Measurements from ENCODE around the gene ITGBL1. TPM values are rescaled to one million over a fixed set of nuclear protein-coding genes. Genes with fewer than 3 reads are reported as not detected.

Gene ITGBL1
- polyA plus RNA-seq, 4 donors: 0.06 to 0.73 TPM; not detected in 2

GRCh38 chr13:101545521-101545920 is 93.0 kb downstream of the ITGBL1 start:
- H3K36me3 ChIP-seq (ENCODE audit: control insufficient read depth in 3 of 3, insufficient read depth in 2 of 3, low read depth in 1 of 3, low read length in 3 of 3): no peaks in the 10 kb centered on the region
- H3K4me3 ChIP-seq (ENCODE audit: low read depth in 1 of 3, low read length in 3 of 3): no peak overlapping the region
- H3K27ac ChIP-seq (ENCODE audit: low read depth in 1 of 3, low read length in 2 of 3): no peak overlapping the region
- H3K4me1 ChIP-seq (ENCODE audit: control insufficient read depth in 3 of 3, insufficient read depth in 2 of 3, low read depth in 1 of 3, low read length in 2 of 3): no peaks in the 10 kb centered on the region
- DNase-seq (no peak), FAIRE-seq (no peak)
- no peaks in the 10 kb centered on the region for H3K27me3 ChIP-seq (ENCODE audit: control insufficient read depth in 3 of 3, insufficient read depth in 3 of 3, low read length in 3 of 3)
- H3K9me3 ChIP-seq (ENCODE audit: control insufficient read depth in 2 of 2, insufficient read depth in 1 of 2, low read depth in 1 of 2, low read length in 1 of 2): no peaks in the 10 kb centered on the region
- WGBS, 3 donors: 31 to 64% (median 57%) methylated on average over 1 of the region's 1 CpG

GRCh38 chr13:101552286-101552685 is 99.8 kb downstream of the ITGBL1 start:
- Histone ChIP-seq H3K4me1 (ENCODE audit: control insufficient read depth in 3 of 3, insufficient read depth in 2 of 3, low read depth in 1 of 3, low read length in 2 of 3) (no peaks in the 10 kb centered on the region), H3K36me3 (ENCODE audit: control insufficient read depth in 3 of 3, insufficient read depth in 2 of 3, low read depth in 1 of 3, low read length in 3 of 3) (no peaks in the 10 kb centered on the region), H3K27ac (ENCODE audit: low read depth in 1 of 3, low read length in 2 of 3) (no peak overlapping the region), H3K9me3 (ENCODE audit: control insufficient read depth in 2 of 2, insufficient read depth in 1 of 2, low read depth in 1 of 2, low read length in 1 of 2) (no peaks in the 10 kb centered on the region), H3K4me3 (ENCODE audit: low read depth in 1 of 3, low read length in 3 of 3) (no peak overlapping the region), H3K27me3 (ENCODE audit: control insufficient read depth in 3 of 3, insufficient read depth in 3 of 3, low read length in 3 of 3) (no peaks in the 10 kb centered on the region)
- 51 to 53% (median 51%) methylated on average over 1 of the region's 1 CpG for WGBS, 3 donors
- no peak for FAIRE-seq
- DNase-seq: no peak

GRCh38 chr13:101552786-101553185 is 100.3 kb downstream of the ITGBL1 start:
- no peak for FAIRE-seq
- Histone ChIP-seq H3K4me3 (ENCODE audit: low read depth in 1 of 3, low read length in 3 of 3) (no peak overlapping the region), H3K27ac (ENCODE audit: low read depth in 1 of 3, low read length in 2 of 3) (no peak overlapping the region)

GRCh38 chr13:101554420-101555125 is 102.1 kb downstream of the ITGBL1 start:
- H3K27me3 ChIP-seq (ENCODE audit: control insufficient read depth in 3 of 3, insufficient read depth in 3 of 3, low read length in 3 of 3): no peaks in the 10 kb centered on the region
- DNase-seq (no peak), FAIRE-seq (no peak)
- H3K4me3 ChIP-seq (ENCODE audit: low read depth in 1 of 3, low read length in 3 of 3): no peak overlapping the region
- no peaks in the 10 kb centered on the region for H3K36me3 ChIP-seq (ENCODE audit: control insufficient read depth in 3 of 3, insufficient read depth in 2 of 3, low read depth in 1 of 3, low read length in 3 of 3)
- H3K4me1 ChIP-seq (ENCODE audit: control insufficient read depth in 3 of 3, insufficient read depth in 2 of 3, low read depth in 1 of 3, low read length in 2 of 3): no peaks in the 10 kb centered on the region
- no peak overlapping the region for H3K27ac ChIP-seq (ENCODE audit: low read depth in 1 of 3, low read length in 2 of 3)
- no peaks in the 10 kb centered on the region for H3K9me3 ChIP-seq (ENCODE audit: control insufficient read depth in 2 of 2, insufficient read depth in 1 of 2, low read depth in 1 of 2, low read length in 1 of 2)
- 83 to 91% (median 89%) methylated on average over 2 of the region's 2 CpGs for WGBS, 3 donors

More at GRCh38 chr13:101552786-101553185, 100.3 kb downstream of the ITGBL1 start:
- Histone ChIP-seq H3K36me3 (ENCODE audit: control insufficient read depth in 3 of 3, insufficient read depth in 2 of 3, low read depth in 1 of 3, low read length in 3 of 3) (no peaks in the 10 kb centered on the region), H3K27me3 (ENCODE audit: control insufficient read depth in 3 of 3, insufficient read depth in 3 of 3, low read length in 3 of 3) (no peaks in the 10 kb centered on the region), H3K9me3 (ENCODE audit: control insufficient read depth in 2 of 2, insufficient read depth in 1 of 2, low read depth in 1 of 2, low read length in 1 of 2) (no peaks in the 10 kb centered on the region), H3K4me1 (ENCODE audit: control insufficient read depth in 3 of 3, insufficient read depth in 2 of 3, low read depth in 1 of 3, low read length in 2 of 3) (no peaks in the 10 kb centered on the region)
- no peak for DNase-seq

- Histone ChIP-seq H3K4me3 (ENCODE audit: low read depth in 1 of 3, low read length in 3 of 3) (no peak overlapping the region), H3K9me3 (ENCODE audit: control insufficient read depth in 2 of 2, insufficient read depth in 1 of 2, low read depth in 1 of 2, low read length in 1 of 2) (no peaks in the 10 kb centered on the region), H3K27me3 (ENCODE audit: control insufficient read depth in 3 of 3, insufficient read depth in 3 of 3, low read length in 3 of 3) (no peaks in the 10 kb centered on the region), H3K4me1 (ENCODE audit: control insufficient read depth in 3 of 3, insufficient read depth in 2 of 3, low read depth in 1 of 3, low read length in 2 of 3) (no peaks in the 10 kb centered on the region), H3K27ac (ENCODE audit: low read depth in 1 of 3, low read length in 2 of 3) (no peak overlapping the region), H3K36me3 (ENCODE audit: control insufficient read depth in 3 of 3, insufficient read depth in 2 of 3, low read depth in 1 of 3, low read length in 3 of 3) (no peaks in the 10 kb centered on the region)
- DNase-seq (no peak), FAIRE-seq (no peak)
These were observed 103.1 kb downstream of the ITGBL1 start for GRCh38 chr13:101555610-101556009.

- no peak for FAIRE-seq
- H3K36me3 ChIP-seq (ENCODE audit: control insufficient read depth in 3 of 3, insufficient read depth in 2 of 3, low read depth in 1 of 3, low read length in 3 of 3): no peaks in the 10 kb centered on the region
- H3K4me1 ChIP-seq (ENCODE audit: control insufficient read depth in 3 of 3, insufficient read depth in 2 of 3, low read depth in 1 of 3, low read length in 2 of 3): no peaks in the 10 kb centered on the region
- no peak for DNase-seq
- H3K27ac ChIP-seq (ENCODE audit: low read depth in 1 of 3, low read length in 2 of 3): no peak overlapping the region
- 80 to 92% (median 89%) methylated on average over 3 of the region's 3 CpGs for WGBS, 3 donors
- no peaks in the 10 kb centered on the region for H3K27me3 ChIP-seq (ENCODE audit: control insufficient read depth in 3 of 3, insufficient read depth in 3 of 3, low read length in 3 of 3)
- no peak overlapping the region for H3K4me3 ChIP-seq (ENCODE audit: low read depth in 1 of 3, low read length in 3 of 3)
- no peaks in the 10 kb centered on the region for H3K9me3 ChIP-seq (ENCODE audit: control insufficient read depth in 2 of 2, insufficient read depth in 1 of 2, low read depth in 1 of 2, low read length in 1 of 2)
These were observed 104.2 kb downstream of the ITGBL1 start for GRCh38 chr13:101556676-101557123.

- no peak for FAIRE-seq
- H3K27me3 ChIP-seq (ENCODE audit: control insufficient read depth in 3 of 3, insufficient read depth in 3 of 3, low read length in 3 of 3): no peaks in the 10 kb centered on the region
- WGBS, 3 donors: 83 to 94% (median 91%) methylated on average over 1 of the region's 1 CpG
- H3K36me3 ChIP-seq (ENCODE audit: control insufficient read depth in 3 of 3, insufficient read depth in 2 of 3, low read depth in 1 of 3, low read length in 3 of 3): no peaks in the 10 kb centered on the region
- DNase-seq: no peak
- H3K27ac ChIP-seq (ENCODE audit: low read depth in 1 of 3, low read length in 2 of 3): no peak overlapping the region
- H3K4me3 ChIP-seq (ENCODE audit: low read depth in 1 of 3, low read length in 3 of 3): no peak overlapping the region
- H3K9me3 ChIP-seq (ENCODE audit: control insufficient read depth in 2 of 2, insufficient read depth in 1 of 2, low read depth in 1 of 2, low read length in 1 of 2): no peaks in the 10 kb centered on the region
- H3K4me1 ChIP-seq (ENCODE audit: control insufficient read depth in 3 of 3, insufficient read depth in 2 of 3, low read depth in 1 of 3, low read length in 2 of 3): no peaks in the 10 kb centered on the region
These were observed 112.8 kb downstream of the ITGBL1 start for GRCh38 chr13:101565317-101565716.

- DNase-seq (no peak), FAIRE-seq (no peak)
- WGBS, 3 donors: 71 to 80% (median 78%) methylated on average over 4 of the region's 4 CpGs
- no peaks in the 10 kb centered on the region for H3K4me1 ChIP-seq (ENCODE audit: control insufficient read depth in 3 of 3, insufficient read depth in 2 of 3, low read depth in 1 of 3, low read length in 2 of 3)
- H3K9me3 ChIP-seq (ENCODE audit: control insufficient read depth in 2 of 2, insufficient read depth in 1 of 2, low read depth in 1 of 2, low read length in 1 of 2): no peaks in the 10 kb centered on the region
- no peak overlapping the region for H3K4me3 ChIP-seq (ENCODE audit: low read depth in 1 of 3, low read length in 3 of 3)
- H3K36me3 ChIP-seq (ENCODE audit: control insufficient read depth in 3 of 3, insufficient read depth in 2 of 3, low read depth in 1 of 3, low read length in 3 of 3): no peaks in the 10 kb centered on the region
- no peak overlapping the region for H3K27ac ChIP-seq (ENCODE audit: low read depth in 1 of 3, low read length in 2 of 3)
- no peaks in the 10 kb centered on the region for H3K27me3 ChIP-seq (ENCODE audit: control insufficient read depth in 3 of 3, insufficient read depth in 3 of 3, low read length in 3 of 3)
These were observed 115.4 kb downstream of the ITGBL1 start for GRCh38 chr13:101567841-101568240.

GRCh38 chr13:101569807-101570206 is 117.3 kb downstream of the ITGBL1 start:
- 83 to 89% (median 89%) methylated on average over 1 of the region's 1 CpG for WGBS, 3 donors
- H3K27ac ChIP-seq (ENCODE audit: low read depth in 1 of 3, low read length in 2 of 3): no peak overlapping the region
- no peaks in the 10 kb centered on the region for H3K9me3 ChIP-seq (ENCODE audit: control insufficient read depth in 2 of 2, insufficient read depth in 1 of 2, low read depth in 1 of 2, low read length in 1 of 2)
- no peaks in the 10 kb centered on the region for H3K4me1 ChIP-seq (ENCODE audit: control insufficient read depth in 3 of 3, insufficient read depth in 2 of 3, low read depth in 1 of 3, low read length in 2 of 3)
- no peaks in the 10 kb centered on the region for H3K27me3 ChIP-seq (ENCODE audit: control insufficient read depth in 3 of 3, insufficient read depth in 3 of 3, low read length in 3 of 3)
- FAIRE-seq (no peak), DNase-seq (no peak)
- no peak overlapping the region for H3K4me3 ChIP-seq (ENCODE audit: low read depth in 1 of 3, low read length in 3 of 3)
- no peaks in the 10 kb centered on the region for H3K36me3 ChIP-seq (ENCODE audit: control insufficient read depth in 3 of 3, insufficient read depth in 2 of 3, low read depth in 1 of 3, low read length in 3 of 3)
